ENCODE data around the gene JMJD4.

JMJD4 gene

DNA sequence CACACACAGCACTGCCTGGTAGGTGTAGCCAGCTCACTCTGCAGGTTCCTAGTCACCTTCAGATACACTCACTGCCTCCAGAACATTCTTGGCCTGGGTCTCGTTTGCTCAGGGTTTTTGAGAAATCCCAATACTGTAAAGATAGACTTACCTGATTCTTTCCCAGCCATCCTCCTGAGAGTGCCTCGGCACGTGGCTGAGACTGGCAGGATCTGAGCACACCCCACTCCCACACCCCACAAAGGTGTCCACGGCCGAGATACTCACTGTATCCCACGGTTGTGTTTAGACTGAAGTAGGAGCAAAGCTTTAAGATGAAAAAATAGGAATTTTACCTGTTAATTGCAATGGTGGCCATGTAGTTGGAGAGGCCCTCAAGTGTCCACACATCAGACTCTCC is 33.5 kb upstream of the JMJD4 start:
- DNase-seq (ENCODE audit: low spot score), result no peak

- DNase-seq (ENCODE audit: low spot score), result no peak
Measured at GRCh38 chr1:227768125-227768439, 33.0 kb upstream of the JMJD4 start.

DNA sequence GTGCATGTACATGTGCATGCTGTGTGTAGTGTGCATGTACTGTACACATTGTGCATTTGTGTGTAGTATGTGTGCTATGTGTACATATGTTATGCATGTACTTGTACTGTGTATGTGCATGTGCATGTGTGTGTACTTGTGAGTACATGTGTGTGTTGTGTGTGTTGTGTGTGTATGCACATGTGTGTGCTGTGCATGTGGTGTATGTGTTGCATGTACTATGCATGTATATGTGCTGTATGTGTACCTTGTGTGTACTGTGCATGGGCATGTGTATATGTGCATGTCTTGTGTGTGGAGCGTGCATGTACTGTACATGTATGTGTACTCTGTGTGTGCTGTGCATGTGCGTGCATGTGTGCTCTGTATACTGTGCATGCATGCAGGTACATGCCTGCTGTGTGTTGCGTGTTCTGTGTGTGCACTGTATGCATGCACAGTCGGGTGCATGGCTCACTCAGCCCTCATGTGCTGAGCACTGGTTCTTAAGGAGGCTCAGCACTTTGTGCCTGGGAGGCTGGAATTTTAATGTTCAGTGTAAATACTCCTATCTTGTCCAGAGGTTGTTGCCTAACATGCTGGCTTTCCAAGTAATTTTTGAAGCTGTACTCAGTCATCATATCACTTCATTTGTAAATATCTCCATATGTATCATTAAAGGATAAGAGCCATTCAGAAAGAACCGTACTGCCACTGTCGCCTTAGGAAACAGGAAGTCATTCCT is 32.5 kb upstream of the JMJD4 start:
- no peak for DNase-seq (ENCODE audit: low spot score)

GRCh38 chr1:227766653-227767277 is 31.7 kb upstream of the JMJD4 start:
- DNase-seq (ENCODE audit: low spot score), result no peak

DNA sequence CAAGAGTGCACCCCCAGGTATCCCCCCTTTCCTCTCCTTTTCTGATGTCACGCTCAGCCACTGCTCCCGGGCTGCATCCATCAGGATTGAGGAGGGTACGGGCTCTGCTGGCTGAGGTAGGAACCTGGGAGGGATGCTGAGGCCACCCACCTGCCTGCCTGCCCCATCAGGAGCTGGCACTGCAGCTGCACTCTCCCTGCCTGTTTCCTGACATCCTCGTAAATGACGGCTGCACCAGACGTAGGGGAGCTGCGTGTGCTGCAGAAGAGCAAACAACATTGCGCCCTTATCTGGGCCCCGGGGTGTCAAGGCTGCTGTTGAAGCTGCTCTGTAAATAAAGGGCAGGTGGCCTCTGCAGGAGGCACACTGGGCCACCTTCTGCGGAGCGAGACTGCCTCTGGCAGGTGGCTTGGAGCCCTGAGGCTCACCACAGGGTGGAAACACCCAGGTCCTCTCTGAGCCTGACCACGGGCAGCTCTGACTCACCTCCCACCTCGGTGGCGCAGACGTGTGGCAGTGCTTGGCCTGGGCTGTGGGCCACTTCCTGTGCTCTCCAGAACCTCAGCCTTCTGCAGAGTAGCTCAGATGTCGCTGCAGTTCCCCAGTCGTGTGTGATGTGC is 31.0 kb upstream of the JMJD4 start:
- no peak for DNase-seq (ENCODE audit: low spot score)

DNA sequence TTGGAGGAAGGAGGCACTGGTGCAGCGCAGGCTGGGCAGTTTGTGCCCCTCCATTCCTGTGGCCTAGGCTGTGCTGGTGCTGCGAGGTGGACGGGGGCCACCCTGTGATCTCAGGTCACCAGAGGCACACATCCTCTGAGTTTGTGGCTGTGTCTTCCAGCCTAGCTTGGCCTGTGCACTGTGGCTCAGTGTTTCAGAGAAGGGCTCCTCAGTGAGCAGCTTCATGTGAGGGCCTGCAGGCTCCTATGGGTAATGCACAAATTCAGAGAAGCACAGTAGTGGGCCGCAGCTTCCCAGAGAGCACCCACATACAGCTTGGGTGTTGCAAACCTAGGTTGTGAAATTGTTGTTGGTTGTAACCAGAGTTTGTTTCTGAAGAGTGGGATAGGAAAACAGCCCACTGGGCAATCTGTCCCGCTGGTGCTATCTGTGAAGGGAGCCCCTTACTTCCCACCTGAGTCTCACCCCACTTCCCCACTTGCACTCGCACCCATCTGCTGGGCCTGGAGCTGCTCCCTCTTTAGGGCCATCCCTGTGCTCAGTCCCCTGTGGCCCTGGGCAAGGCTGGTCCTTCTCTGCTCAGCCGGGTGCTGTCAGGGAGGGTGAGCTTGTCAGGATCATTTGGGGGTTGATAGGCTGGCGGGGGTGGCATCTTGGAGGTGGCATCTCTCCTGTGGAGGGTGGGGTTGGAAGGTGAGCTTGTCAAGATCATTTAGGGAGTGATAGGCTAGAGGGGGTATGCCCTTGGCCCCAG is 30.3 kb upstream of the JMJD4 start:
- no peak for DNase-seq (ENCODE audit: low spot score)

- DNase-seq (ENCODE audit: low spot score), result peak; percentile 42
Measured at GRCh38 chr1:227764019-227764391, 28.9 kb upstream of the JMJD4 start.

DNA sequence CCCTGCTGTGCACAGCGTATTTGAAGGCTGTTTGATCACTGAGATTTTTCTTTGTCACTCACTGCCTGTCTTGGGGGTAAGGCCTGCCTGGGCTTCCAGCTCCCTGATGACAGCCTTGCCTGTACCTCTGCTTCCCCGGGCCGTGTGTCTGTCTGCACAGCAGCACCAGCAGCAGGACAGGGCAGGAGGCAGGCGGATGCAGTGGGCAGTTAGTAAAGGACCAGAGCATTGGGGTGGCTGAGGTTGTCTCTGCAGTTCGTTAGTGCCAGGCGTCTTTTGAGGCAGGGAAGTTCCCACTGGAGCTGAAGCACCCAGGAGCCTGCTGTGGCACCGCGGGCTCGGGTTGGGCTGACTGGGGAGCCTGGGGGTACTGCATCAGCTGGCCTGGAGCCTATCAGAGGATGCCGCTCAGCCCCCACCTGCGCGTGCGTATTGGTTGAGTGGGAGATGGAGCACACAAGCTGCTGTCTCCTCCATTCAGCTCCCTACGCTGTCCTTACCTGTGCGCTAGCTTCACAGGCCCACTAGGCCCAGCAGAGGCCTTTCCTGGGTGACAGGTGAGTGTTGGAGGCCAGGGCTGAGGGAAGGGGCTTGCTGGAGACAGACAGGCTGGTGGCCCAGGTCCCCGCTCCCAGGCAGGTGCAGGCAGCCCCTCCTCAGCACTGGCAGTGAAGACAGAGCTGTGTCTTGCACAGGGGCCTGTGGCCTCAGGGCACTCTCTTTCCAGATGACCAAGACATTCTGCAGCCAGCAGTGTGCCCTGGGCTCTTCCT is 28.3 kb upstream of the JMJD4 start:
- DNase-seq (ENCODE audit: low spot score), result no peak

DNA sequence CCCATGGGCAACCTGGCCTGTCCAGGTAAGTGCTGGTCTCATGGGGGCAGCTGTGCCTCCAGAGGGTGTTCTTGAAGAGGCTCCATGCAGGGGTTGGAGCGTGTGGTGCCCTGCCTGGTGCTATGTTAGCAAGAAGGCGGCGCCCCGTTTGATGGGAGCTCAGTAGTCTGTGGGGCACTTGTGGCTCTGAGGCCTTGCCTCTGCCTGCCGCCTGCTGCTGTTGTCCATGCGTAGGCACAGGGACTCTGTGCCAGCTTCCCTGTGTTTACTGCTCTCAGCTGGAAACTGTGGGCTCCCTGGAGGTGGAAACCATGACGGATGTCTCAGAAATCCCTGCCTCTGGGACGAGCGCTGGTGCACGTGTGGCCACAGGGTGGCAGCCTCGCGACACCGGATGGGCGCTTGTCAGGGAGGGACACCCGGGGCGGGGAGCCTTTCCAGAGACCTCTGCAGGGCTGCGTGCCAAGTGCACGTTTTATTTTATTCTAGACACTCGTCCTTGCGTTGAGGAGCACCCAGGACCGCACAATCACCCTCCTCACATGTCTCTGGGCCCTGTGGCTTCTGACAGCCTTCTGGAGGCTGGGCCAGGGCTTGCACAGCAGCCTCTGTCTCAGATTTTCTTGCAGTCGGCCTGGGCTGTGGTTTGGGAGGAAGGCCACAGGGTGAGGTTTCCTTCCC is 27.3 kb upstream of the JMJD4 start:
- DNase-seq (ENCODE audit: low spot score), result peak; percentile 94

- no peak for DNase-seq (ENCODE audit: low spot score)
Measured at GRCh38 chr1:227761621-227762230, 26.6 kb upstream of the JMJD4 start.

- DNase-seq (ENCODE audit: low spot score), result no peak
Measured at GRCh38 chr1:227760377-227760776, 25.3 kb upstream of the JMJD4 start.

GRCh38 chr1:227759341-227760300 is 24.5 kb upstream of the JMJD4 start:
- DNase-seq (ENCODE audit: low spot score), result peak; percentile 93

- DNase-seq (ENCODE audit: low spot score), result no peak
Measured at GRCh38 chr1:227758366-227758765, 23.3 kb upstream of the JMJD4 start.

GRCh38 chr1:227757781-227758180 is 22.7 kb upstream of the JMJD4 start:
- DNase-seq (ENCODE audit: low spot score), result no peak

- DNase-seq (ENCODE audit: low spot score), result no peak
Measured at GRCh38 chr1:227756172-227756959, 21.3 kb upstream of the JMJD4 start.

DNA sequence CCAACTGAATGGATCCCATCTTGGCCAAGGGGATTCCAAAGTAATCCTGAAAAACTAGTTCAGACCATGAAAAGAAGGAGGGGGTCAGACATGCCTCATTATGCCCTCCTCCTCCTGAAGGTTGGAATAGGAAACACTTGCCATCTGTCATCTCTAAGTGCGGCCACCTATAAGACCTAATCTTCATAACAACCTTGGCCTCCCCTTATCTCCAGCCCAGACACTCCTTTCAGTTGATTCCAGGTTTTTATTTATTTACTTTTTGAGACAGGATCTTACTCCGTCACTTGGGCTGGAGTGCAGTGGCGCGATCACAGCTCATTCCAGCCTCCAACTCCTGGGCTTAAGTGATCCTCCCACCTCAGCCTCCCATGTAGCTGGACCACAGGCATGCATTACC is 19.9 kb upstream of the JMJD4 start:
- no peak for DNase-seq (ENCODE audit: low spot score)

GRCh38 chr1:227753999-227754711 is 19.1 kb upstream of the JMJD4 start:
- peak; percentile 52 for DNase-seq (ENCODE audit: low spot score)

- no peak for DNase-seq (ENCODE audit: low spot score)
Measured at GRCh38 chr1:227749916-227750710, 15.0 kb upstream of the JMJD4 start.

Data from GM03348 (cell line).